T-helper 17 cell (primary cell): ENCODE measurements around the gene CADM3. TPM values are rescaled to one million over a fixed set of nuclear protein-coding genes. Genes with fewer than 3 reads are reported as not detected.

ENCODE experiments used
- ATAC-seq: fragments of 150-1000 bp; cut with Tn5 transposase; 2 replicates; pipeline ENCODE4 v1.10.0; 2021; ENCODE audit warnings: mild to moderate bottlenecking, moderate library complexity
- DNase-seq, 3 donors: peaks; one replicate each; pipeline versions ENCODE4 v3.0.0 to v3.0.0-alpha.2; 2020 to 2021
- H3K9me3 ChIP-seq: one replicate; pipeline ENCODE4 v1.7.0; 2013; ENCODE audit warnings: low read length, mild to moderate bottlenecking; ENCODE audit not compliant: control insufficient read depth, poor library complexity, severe bottlenecking
- H3K27ac Mint-ChIP-seq: one replicate; pipeline ENCODE4 v1.8.0; 2022; ENCODE audit warnings: mild to moderate bottlenecking, moderate library complexity, mixed read lengths
- H3K27me3 Mint-ChIP-seq: one replicate; pipeline ENCODE4 v1.8.0; 2022; ENCODE audit warnings: mixed read lengths
- H3K36me3 Mint-ChIP-seq: one replicate; pipeline ENCODE4 v1.8.0; 2022; ENCODE audit warnings: low read depth, mixed read lengths
- H3K4me1 Mint-ChIP-seq: one replicate; pipeline ENCODE4 v1.8.0; 2022; ENCODE audit warnings: mild to moderate bottlenecking, mixed read lengths
- H3K4me3 Mint-ChIP-seq: one replicate; pipeline ENCODE4 v1.8.0; 2022; ENCODE audit warnings: mild to moderate bottlenecking, moderate library complexity, mixed read lengths
- total RNA-seq, 4 donors: library from RNA in 2 of 4; stranded (reverse) in 2 of 4; gene quantifications; one replicate each; pipeline ENCODE4 v1.2.3 and lab custom pipeline; 2022 to 2026

CADM3 gene
- total RNA-seq, 2 donors from 2014 or later, result not detected

GRCh38 chr1:159204161-159205141 lies 33.0 kb downstream of the CADM3 start, which contains the start of gene ACKR1:
TSS of gene ACKR1 (plus strand) at chr1:159204875. CDS start at chr1:159204960, 85 bp downstream.
- DNase-seq, result no peak
- Mint-ChIP-seq H3K4me3 (no peak within 1 kb of the TSS), H3K27ac (peak within 1 kb of the TSS; percentile 29), H3K4me1 (peaks cover 10% of the 10 kb centered on the region), H3K27me3 (peaks cover 97% of the 10 kb centered on the region), H3K36me3 (peaks cover 10% of the 10 kb centered on the region)
- no peak for ATAC-seq
- H3K9me3 ChIP-seq, result no peaks in the 10 kb centered on the region

- peaks cover 97% of the 10 kb centered on the region for H3K27me3 Mint-ChIP-seq
- peaks cover 10% of the 10 kb centered on the region for H3K4me1 Mint-ChIP-seq
- peak overlapping the region; percentile 29 for H3K27ac Mint-ChIP-seq
- H3K36me3 Mint-ChIP-seq, result peaks cover 7% of the 10 kb centered on the region
- ATAC-seq, result no peak
- DNase-seq, result no peak
- no peaks in the 10 kb centered on the region for H3K9me3 ChIP-seq
- no peak overlapping the region for H3K4me3 Mint-ChIP-seq
Measured at GRCh38 chr1:159205225-159205624, 33.8 kb downstream of the CADM3 start.

GRCh38 chr1:159206110-159206509 lies 34.7 kb downstream of the CADM3 start:
- ATAC-seq (no peak), DNase-seq (no peak)
- peaks cover 7% of the 10 kb centered on the region for H3K4me1 Mint-ChIP-seq
- peaks cover 98% of the 10 kb centered on the region for H3K27me3 Mint-ChIP-seq
- H3K9me3 ChIP-seq, result no peaks in the 10 kb centered on the region
- no peak overlapping the region for H3K4me3 Mint-ChIP-seq
- peaks cover 2% of the 10 kb centered on the region for H3K36me3 Mint-ChIP-seq
- no peak overlapping the region for H3K27ac Mint-ChIP-seq

- no peak for DNase-seq
- Mint-ChIP-seq H3K27ac (no peak overlapping the region), H3K4me3 (no peak overlapping the region), H3K27me3 (peaks cover 98% of the 10 kb centered on the region), H3K4me1 (peaks cover 6% of the 10 kb centered on the region), H3K36me3 (peaks cover 2% of the 10 kb centered on the region)
- no peak for ATAC-seq
- no peaks in the 10 kb centered on the region for H3K9me3 ChIP-seq
Measured at GRCh38 chr1:159207080-159207479, 35.7 kb downstream of the CADM3 start.

- peaks cover 98% of the 10 kb centered on the region for H3K27me3 Mint-ChIP-seq
Measured at GRCh38 chr1:159207774-159208173, 36.4 kb downstream of the CADM3 start.

GRCh38 chr1:159208175-159208825 lies 36.9 kb downstream of the CADM3 start:
- no peak for ATAC-seq
- Mint-ChIP-seq H3K27me3 (peaks cover 96% of the 10 kb centered on the region), H3K36me3 (peaks cover 2% of the 10 kb centered on the region), H3K4me3 (no peak overlapping the region), H3K4me1 (peaks cover 6% of the 10 kb centered on the region), H3K27ac (no peak overlapping the region)
- no peaks in the 10 kb centered on the region for H3K9me3 ChIP-seq
- no peak for DNase-seq

More at GRCh38 chr1:159207774-159208173, 36.4 kb downstream of the CADM3 start:
- H3K4me3 Mint-ChIP-seq, result no peak overlapping the region
- DNase-seq (no peak), ATAC-seq (no peak)
- H3K4me1 Mint-ChIP-seq, result peaks cover 6% of the 10 kb centered on the region
- peaks cover 2% of the 10 kb centered on the region for H3K36me3 Mint-ChIP-seq
- no peak overlapping the region for H3K27ac Mint-ChIP-seq
- H3K9me3 ChIP-seq, result no peaks in the 10 kb centered on the region

- DNase-seq (no peak), ATAC-seq (no peak)
- Mint-ChIP-seq H3K4me3 (no peak overlapping the region), H3K36me3 (peaks cover 2% of the 10 kb centered on the region), H3K27me3 (peaks cover 92% of the 10 kb centered on the region), H3K27ac (no peak overlapping the region), H3K4me1 (peaks cover 6% of the 10 kb centered on the region)
- H3K9me3 ChIP-seq, result no peaks in the 10 kb centered on the region
Measured at GRCh38 chr1:159209061-159209460, 37.6 kb downstream of the CADM3 start.

- Mint-ChIP-seq H3K27ac (no peak overlapping the region), H3K4me1 (peaks cover 6% of the 10 kb centered on the region), H3K36me3 (no peaks in the 10 kb centered on the region), H3K27me3 (peaks cover 79% of the 10 kb centered on the region), H3K4me3 (no peak overlapping the region)
- DNase-seq, result peak in 1 of 3 donors; percentile 35
- H3K9me3 ChIP-seq, result no peaks in the 10 kb centered on the region
- no peak for ATAC-seq
Measured at GRCh38 chr1:159211331-159212136, 40.1 kb downstream of the CADM3 start.

GRCh38 chr1:159212596-159212995 lies 41.2 kb downstream of the CADM3 start:
- peaks cover 2% of the 10 kb centered on the region for H3K4me1 Mint-ChIP-seq
- H3K27me3 Mint-ChIP-seq, result peaks cover 79% of the 10 kb centered on the region
- no peaks in the 10 kb centered on the region for H3K36me3 Mint-ChIP-seq

GRCh38 chr1:159214149-159214760 lies 42.8 kb downstream of the CADM3 start:
- Mint-ChIP-seq H3K4me3 (no peak overlapping the region), H3K4me1 (peaks cover 2% of the 10 kb centered on the region), H3K27me3 (peaks cover 79% of the 10 kb centered on the region), H3K27ac (no peak overlapping the region), H3K36me3 (no peaks in the 10 kb centered on the region)
- peak; percentile 58 for ATAC-seq
- peak in 1 of 3 donors; percentile 9 for DNase-seq
- no peaks in the 10 kb centered on the region for H3K9me3 ChIP-seq

More at GRCh38 chr1:159212596-159212995, 41.2 kb downstream of the CADM3 start:
- ATAC-seq (no peak), DNase-seq (no peak)
- H3K27ac Mint-ChIP-seq, result no peak overlapping the region
- no peak overlapping the region for H3K4me3 Mint-ChIP-seq
- H3K9me3 ChIP-seq, result no peaks in the 10 kb centered on the region

- H3K27me3 Mint-ChIP-seq, result peaks cover 68% of the 10 kb centered on the region
Measured at GRCh38 chr1:159218649-159219636, 47.5 kb downstream of the CADM3 start.

More at GRCh38 chr1:159218649-159219636, 47.5 kb downstream of the CADM3 start:
- Mint-ChIP-seq H3K36me3 (peaks cover 2% of the 10 kb centered on the region), H3K27ac (no peak overlapping the region), H3K4me1 (no peaks in the 10 kb centered on the region), H3K4me3 (no peak overlapping the region)
- no peaks in the 10 kb centered on the region for H3K9me3 ChIP-seq
- ATAC-seq, result no peak
- no peak for DNase-seq
